Globus pallidus (tissue), 1 donor: ENCODE results near the gene TFF1.

ENCODE experiments used
- DNase-seq: peaks from one replicate; pipeline ENCODE4 v3.0.0-alpha.2; 2015; ENCODE audit warnings: low spot score

The TFF1 gene

DNA sequence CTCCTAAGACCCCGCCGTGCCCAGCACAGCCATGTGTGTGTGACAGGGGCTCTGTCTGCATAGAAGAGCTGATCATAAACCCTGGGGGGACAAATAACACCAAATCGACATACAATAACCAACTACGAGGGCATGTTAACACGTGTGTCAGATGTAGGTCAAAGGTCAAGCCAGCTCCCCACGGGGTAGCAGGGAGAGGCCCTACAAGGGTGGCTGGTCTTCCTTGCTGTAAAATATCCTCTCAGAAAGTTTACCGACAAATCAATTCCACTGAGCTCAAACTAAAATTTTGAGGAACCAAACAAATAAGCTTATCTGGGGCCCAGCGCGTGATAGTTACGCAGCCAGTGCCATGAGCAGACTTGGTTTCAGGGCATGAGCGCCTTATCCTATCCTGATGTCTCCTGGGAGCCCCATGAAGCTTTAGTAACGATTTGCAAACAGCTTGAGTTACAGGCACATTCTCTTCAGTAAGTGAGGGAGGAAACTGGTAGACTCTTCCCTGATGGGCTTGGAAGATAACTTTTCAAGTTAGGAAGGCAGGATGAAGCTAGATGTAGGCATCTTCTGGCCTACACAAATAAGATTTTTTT is 32.2 kb upstream of the TFF1 start:
- DNase-seq: no peak

GRCh38 chr21:42397746-42398394 is 31.5 kb upstream of the TFF1 start:
- DNase-seq: no peak

DNA sequence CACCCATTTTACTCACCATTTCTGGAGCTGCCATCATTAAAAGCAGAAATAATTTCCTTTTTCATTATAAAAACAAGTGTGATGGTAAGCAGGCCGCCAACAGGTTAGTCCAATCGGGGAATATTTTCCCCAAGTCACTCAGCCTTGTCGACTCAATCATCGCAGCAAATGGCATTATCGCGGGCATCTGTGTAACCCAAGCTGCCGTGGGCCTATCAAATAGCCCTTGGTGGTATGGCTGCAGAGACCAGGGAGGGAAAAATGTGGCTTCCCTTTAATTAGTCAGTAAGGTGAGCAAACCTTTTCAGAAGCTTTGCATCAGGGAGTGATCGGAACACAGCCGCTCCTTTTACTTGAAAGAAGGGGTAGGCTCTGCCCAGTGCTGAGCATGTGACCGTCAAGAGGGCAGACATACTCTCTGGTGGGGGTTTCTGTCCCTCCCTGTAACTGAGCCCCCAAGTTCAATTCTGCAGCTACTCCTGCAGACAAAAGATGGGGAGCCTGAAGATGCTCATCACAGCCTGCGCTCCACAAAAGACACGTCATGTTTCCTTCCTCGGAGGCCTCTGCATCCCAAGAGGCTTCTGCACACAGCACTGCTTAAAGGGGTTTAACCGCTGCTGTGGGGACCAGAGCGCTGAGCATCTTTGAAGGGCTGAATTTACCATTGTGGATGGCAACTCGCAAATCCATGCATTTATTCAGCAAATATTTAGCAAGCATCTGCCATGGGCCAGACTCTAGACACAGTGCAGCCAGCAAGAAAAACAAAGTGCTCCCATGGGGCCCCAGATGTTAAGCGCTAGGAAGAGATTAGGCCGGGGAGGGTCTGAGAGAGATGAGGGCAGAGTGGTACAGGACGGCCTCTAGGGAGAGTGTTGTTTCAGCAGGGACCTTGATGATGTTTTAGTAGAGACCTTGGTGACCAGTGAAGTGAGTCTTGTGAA is 30.7 kb upstream of the TFF1 start:
- no peak for DNase-seq

DNA sequence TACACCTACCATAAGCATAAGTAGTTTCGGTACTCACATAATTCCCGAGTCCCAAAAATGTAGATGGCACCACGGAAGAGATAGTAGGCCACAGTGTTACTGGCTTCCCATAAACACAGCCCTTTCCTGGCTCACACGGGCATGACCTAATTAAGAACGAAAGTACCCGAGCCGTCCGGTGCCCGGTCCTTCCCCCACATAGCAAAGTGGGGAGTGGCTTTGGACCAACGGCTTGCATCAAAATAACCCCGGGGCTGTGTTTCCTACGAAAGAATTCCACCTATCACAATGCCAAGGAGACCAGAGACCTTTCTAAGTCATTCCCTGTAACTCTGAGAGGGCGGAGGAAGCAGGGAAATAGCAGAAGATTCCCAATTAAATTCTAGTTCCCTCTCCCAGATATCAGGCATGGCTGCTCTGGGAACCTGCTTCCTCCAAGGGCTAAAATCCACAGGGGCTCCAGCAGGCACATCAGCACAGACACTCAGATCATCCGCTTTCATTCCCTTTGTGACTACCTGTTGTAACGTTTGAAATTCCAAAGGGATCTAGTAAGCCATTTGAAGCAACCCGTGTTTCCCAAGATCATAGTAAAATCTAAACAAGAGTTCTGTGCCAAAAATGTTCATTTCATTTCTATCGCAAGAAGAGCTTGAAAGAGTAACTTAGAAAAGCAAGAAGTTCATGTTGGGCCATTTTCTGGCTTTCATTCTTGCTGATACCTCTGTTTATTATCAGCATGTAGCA is 29.7 kb upstream of the TFF1 start, which contains the start of gene TMPRSS3:
TMPRSS3 (minus strand) TSS at position 148 of the 747 bp plus-strand sequence. CDS start 635 bp downstream, outside the sequence.
- no peak for DNase-seq

DNA sequence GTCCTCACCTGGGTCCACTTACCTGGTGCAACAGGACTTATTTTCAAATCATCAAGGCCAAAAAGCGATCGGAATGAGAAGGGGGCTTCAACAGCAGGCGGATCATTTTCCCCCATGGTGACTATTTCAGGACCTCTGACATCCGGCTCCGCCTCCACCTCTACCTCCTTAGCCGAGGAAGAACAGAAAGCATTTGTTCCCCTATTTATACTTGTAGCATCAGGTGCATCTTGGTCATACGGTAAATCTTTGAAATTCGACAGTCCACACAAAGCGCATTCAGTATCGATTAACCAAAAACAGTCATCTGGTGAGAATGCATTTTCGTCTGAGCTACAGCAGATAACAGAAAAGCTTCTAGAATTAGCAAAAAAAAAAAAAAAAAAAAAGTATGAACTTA is 29.0 kb upstream of the TFF1 start:
- DNase-seq: no peak

- DNase-seq: no peak
Measured at GRCh38 chr21:42393443-42393950, 27.2 kb upstream of the TFF1 start.

DNA sequence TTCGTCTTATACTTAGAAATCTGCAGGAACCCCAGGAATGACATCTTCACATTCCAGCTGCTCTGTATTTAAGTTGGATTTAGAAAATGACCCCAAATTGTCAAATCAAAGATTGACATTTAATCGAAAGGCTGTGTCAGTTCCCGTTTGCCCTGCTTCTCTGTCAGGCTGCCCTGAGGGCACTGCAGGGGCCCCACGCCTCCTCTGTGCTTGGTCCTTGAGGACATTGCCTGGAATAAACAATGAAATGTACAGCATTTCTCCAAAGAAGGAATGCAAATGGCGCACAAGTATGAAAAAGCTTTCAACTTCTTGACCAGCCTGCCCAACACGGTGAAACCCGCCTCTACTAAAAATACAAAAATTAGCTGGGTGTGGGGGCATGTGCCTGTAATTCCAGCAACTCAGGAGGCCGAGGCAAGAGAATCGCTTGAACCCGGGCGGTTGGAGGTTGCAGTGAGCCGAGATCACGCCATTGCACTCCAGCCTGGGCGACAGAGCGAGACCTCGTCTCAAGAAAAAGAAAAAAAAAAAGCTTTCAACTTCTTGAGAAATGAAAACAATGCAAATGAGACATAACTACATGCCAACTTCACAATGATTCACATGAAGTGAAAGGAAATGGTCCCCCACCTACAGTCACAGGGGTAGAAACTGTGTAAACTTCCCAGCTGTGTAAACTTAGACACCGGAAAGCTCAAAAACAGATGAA is 26.6 kb upstream of the TFF1 start:
- no peak for DNase-seq

GRCh38 chr21:42391297-42391696 is 25.0 kb upstream of the TFF1 start:
- no peak for DNase-seq

GRCh38 chr21:42390696-42391095 is 24.4 kb upstream of the TFF1 start:
- no peak for DNase-seq

GRCh38 chr21:42390193-42390592 is 23.9 kb upstream of the TFF1 start:
- DNase-seq: no peak

GRCh38 chr21:42389449-42389835 is 23.1 kb upstream of the TFF1 start:
- DNase-seq: no peak

DNA sequence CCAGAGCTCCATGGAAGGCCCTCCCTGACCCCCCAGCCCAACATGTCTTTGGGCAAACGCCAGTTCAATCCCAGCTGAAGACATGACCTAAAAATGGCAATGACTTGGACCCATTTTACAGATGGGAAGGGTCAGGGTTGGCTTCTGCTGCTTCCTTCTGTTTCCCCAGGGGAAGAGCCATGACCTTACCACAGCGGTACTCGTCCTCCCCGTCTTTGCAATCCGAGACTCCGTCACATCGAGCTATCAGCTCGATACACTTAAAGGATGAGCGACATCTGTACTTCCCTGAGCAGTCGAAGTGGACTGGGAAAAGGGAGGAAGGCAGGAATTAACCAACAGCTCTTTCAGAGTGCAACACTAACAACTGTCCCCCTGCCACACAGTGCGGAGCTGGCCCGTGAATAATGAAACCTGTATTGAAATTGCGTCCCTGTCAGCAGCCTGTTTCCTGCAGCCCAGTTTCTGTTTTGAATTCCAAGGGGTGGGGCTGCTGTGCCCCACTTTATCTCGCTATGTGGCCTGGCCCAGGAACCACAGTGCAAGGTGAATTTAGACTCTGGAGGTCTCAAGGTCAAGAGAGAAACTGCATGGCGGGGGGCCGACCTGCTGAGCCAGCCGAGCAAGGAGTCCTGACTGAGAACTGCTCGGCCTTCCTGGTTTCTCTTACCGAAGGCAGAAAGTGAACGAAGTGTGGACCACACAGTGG is 22.6 kb upstream of the TFF1 start:
- DNase-seq: no peak

GRCh38 chr21:42387843-42388340 is 21.6 kb upstream of the TFF1 start:
- DNase-seq: no peak

DNA sequence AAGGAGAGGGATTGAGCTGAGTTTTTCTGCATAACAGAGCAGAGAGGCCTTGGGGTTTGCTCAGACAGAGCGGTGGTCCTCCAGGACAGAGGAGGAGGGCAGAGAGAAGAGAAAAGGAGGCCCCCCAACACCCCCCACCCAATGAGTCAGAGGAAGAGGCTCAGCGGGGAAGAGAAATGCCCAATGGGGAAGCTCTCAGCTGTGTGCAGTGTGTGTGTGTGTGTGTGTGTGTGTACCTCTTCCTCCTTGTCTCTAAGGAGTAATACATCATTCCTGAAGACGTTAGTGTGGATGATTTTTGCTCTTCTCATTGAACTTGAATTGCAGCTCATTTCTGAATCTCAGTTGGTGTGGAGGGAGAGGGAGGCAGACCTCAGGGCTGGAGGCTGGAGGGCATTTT is 20.8 kb upstream of the TFF1 start:
- DNase-seq: no peak

DNA sequence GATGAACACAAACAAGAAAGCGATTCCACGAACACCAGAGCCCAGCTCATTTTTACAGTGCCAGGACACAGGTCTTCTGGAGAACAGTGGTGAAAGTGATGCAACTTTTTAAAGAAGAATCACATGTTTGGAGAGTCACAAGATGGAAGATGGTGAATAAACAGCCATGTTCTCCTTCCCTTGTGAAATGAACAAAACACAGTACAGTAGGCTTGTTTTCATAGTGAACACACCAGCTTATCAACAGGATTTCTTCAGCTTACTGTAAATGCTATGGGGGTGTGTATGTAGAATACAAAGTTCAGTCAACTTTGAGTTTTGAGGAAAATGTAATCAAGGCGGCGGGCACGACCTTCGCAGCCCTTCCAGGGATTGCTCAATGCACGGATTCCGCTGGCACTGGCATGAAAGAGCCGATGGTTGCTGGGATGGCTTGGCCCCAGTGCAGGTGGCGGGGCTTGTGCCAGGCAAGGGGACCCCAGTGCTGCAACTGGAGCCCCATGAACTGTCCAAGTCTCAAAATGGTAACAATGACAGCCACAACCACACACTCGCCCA is 19.8 kb upstream of the TFF1 start:
- DNase-seq: no peak

- no peak for DNase-seq
Measured at GRCh38 chr21:42385619-42386018, 19.3 kb upstream of the TFF1 start.

GRCh38 chr21:42384989-42385388 is 18.7 kb upstream of the TFF1 start:
- no peak for DNase-seq

DNA sequence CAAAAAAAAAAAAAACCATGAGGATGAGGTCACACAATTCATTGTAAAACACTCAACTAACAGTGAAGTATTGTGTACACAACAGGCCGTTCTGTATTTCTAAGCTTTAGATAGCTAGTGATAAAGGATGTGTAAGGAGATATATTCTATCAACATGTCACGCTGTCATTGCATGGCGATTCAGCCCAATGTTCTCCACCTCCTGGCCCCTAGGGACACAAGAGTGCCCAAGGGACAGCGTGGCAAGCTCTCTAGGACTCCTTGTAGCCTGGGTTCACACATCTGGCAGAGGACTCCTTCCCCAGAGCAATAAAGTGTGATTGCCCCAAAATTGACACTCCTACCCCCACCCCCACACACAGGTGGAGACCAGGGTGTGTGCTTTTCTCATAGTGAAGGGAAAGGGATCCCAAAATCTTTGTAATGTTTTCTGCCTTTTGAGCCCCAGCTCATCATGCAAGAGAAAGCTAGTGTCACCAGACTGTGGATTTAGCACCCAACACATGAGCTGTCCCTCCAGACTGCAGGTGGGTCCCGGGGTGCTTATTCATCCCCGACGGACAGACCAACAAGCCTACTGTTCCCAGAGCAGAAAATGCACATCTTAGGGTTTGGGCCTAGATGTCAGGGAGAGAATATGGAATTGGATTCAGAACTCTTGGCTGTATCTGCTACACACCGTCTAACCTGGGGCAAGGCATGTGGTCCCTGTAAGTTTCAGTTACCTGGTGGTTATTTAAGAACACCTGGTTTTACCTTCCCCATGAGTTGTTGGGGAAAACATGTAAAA is 18.0 kb upstream of the TFF1 start:
- no peak for DNase-seq

DNA sequence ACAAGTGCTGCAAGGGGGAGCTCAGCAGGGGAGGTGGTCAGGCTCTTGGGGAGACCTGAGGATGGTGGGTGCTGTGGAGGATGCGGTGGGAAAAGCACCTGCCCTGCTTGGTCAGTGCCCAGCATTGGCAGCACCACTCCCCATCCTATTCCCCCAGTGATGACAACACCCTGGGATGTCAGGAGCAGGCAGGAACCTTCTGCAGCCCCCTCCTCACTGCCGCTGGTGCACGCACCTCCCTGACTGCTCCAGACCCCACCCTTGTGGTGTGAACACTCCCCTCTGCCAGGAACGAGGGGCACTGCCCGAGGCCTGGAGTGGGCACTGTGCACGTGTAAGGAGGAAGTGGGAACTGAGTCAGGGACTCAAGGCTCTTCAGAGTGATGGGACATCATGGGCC is 17.0 kb upstream of the TFF1 start:
- no peak for DNase-seq
